ENCODE data around the gene PCTP.

DNA sequence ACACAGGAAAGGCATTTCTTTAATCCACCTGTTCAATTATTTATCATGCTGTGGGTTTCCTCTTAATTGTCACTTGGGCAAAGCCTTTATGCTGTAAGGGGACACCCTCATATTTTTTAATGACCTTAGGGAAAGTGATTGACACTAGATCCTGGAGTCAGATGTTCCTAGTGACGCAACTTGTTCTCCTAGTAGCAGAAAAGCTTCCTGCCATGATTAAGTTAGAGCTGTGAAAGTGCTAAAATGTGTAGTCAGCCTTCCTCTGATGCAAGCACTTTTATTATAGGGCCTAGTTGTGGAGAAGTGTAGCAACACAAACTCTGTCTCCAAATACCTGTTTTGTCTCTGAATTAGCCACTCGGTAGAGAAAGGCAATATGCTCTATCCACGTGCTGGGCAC lies 40.4 kb upstream of the PCTP start:
- TF ChIP-seq, protein P1, sequence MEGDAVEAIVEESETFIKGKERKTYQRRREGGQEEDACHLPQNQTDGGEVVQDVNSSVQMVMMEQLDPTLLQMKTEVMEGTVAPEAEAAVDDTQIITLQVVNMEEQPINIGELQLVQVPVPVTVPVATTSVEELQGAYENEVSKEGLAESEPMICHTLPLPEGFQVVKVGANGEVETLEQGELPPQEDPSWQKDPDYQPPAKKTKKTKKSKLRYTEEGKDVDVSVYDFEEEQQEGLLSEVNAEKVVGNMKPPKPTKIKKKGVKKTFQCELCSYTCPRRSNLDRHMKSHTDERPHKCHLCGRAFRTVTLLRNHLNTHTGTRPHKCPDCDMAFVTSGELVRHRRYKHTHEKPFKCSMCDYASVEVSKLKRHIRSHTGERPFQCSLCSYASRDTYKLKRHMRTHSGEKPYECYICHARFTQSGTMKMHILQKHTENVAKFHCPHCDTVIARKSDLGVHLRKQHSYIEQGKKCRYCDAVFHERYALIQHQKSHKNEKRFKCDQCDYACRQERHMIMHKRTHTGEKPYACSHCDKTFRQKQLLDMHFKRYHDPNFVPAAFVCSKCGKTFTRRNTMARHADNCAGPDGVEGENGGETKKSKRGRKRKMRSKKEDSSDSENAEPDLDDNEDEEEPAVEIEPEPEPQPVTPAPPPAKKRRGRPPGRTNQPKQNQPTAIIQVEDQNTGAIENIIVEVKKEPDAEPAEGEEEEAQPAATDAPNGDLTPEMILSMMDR (IDR thresholded peaks at IDR 0.05), result no peak
- no peak for TF ChIP-seq POLR2A (IDR thresholded peaks at IDR 0.05)
- TF ChIP-seq POLR2AphosphoS5 (IDR thresholded peaks at IDR 0.05), result no peak

Measured in upper lobe of left lung (tissue), 4 donors.